Stimulated activated CD8-positive, alpha-beta memory T cell treated with anti-CD3 and anti-CD28 coated beads, Interleukin-12 subunit alpha, Interleukin-12 subunit beta, amount 100 ng/mL, for 4 hours (primary cell): Measurements from ENCODE around the gene SSMEM1.
"Not testable (repeated sequence)": the region's sequence is repeated elsewhere in the genome, so short reads cannot be mapped to it uniquely, and the experiment has no call there.

ENCODE experiments used
- DNase-seq: peaks from one replicate; pipeline ENCODE4 v3.0.0-alpha.2; 2020; ENCODE audit warnings: low read depth

Gene SSMEM1

GRCh38 chr7:130207642-130208041, at the start of gene SSMEM1:
Gene SSMEM1 (plus strand): TSS chr7:130207860. CDS start chr7:130207911, 51 bp downstream.
- DNase-seq: no peak

- DNase-seq: no peak
Observed at GRCh38 chr7:130160023-130160422, 47.6 kb upstream of the SSMEM1 start.

- no peak for DNase-seq
Observed at GRCh38 chr7:130160455-130160854, 47.2 kb upstream of the SSMEM1 start.

- no peak for DNase-seq
Observed at GRCh38 chr7:130162196-130162595, 45.5 kb upstream of the SSMEM1 start.

- DNase-seq: no peak
Observed at GRCh38 chr7:130174237-130174959, 33.3 kb upstream of the SSMEM1 start.

- DNase-seq: no peak
Observed at GRCh38 chr7:130178251-130178650, 29.4 kb upstream of the SSMEM1 start.

GRCh38 chr7:130179631-130180030, 28.0 kb upstream of the SSMEM1 start:
- no peak for DNase-seq

GRCh38 chr7:130180571-130181262, 26.9 kb upstream of the SSMEM1 start:
- no peak for DNase-seq

GRCh38 chr7:130181263-130181605, 26.4 kb upstream of the SSMEM1 start:
- DNase-seq: no peak

- no peak for DNase-seq
Observed at GRCh38 chr7:130182990-130183389, 24.7 kb upstream of the SSMEM1 start.

GRCh38 chr7:130184349-130184748, 23.3 kb upstream of the SSMEM1 start:
- not testable (repeated sequence) for DNase-seq

- no peak for DNase-seq
Observed at GRCh38 chr7:130187360-130187759, 20.3 kb upstream of the SSMEM1 start.

GRCh38 chr7:130189343-130189742, 18.3 kb upstream of the SSMEM1 start:
- no peak for DNase-seq

GRCh38 chr7:130191791-130192190, 15.9 kb upstream of the SSMEM1 start:
- no peak for DNase-seq

- DNase-seq: no peak
Observed at GRCh38 chr7:130195396-130195795, 12.3 kb upstream of the SSMEM1 start.

GRCh38 chr7:130196476-130196875, 11.2 kb upstream of the SSMEM1 start:
- DNase-seq: no peak

GRCh38 chr7:130197094-130197493, 10.6 kb upstream of the SSMEM1 start:
- no peak for DNase-seq

GRCh38 chr7:130201796-130202195, 5.9 kb upstream of the SSMEM1 start:
- no peak for DNase-seq

GRCh38 chr7:130205084-130205947, 2.3 kb upstream of the SSMEM1 start, which contains the start of gene TMEM209:
Gene TMEM209 (minus strand): TSS chr7:130205406. CDS start chr7:130205375, 31 bp downstream.
- peak; percentile 83 for DNase-seq

GRCh38 chr7:130207033-130207432, 627 bp upstream of the SSMEM1 start:
- DNase-seq: no peak

GRCh38 chr7:130208516-130208915, 856 bp downstream of the SSMEM1 start:
- DNase-seq: no peak

- no peak for DNase-seq
Observed at GRCh38 chr7:130210181-130210935, 2.7 kb downstream of the SSMEM1 start.
